IgD-negative memory B cell (primary cell): ENCODE data around the gene WSB2. TPM values are rescaled to one million over a fixed set of nuclear protein-coding genes. Genes with fewer than 3 reads are reported as not detected.

Experiments used
- H3K27ac Mint-ChIP-seq, 3 donors: one replicate each; pipeline ENCODE4 v1.8.0; 2020 to 2022; ENCODE audit warnings: mild to moderate bottlenecking in 3 of 3, mixed read lengths in 3 of 3, moderate library complexity in 1 of 3
- H3K27me3 Mint-ChIP-seq: one replicate; pipeline ENCODE4 v1.8.0; 2021; ENCODE audit warnings: mixed read lengths
- H3K36me3 Mint-ChIP-seq: one replicate; pipeline ENCODE4 v1.8.0; 2020; ENCODE audit warnings: mild to moderate bottlenecking, mixed read lengths
- H3K4me1 Mint-ChIP-seq, 3 donors: one replicate each; pipeline ENCODE4 v1.8.0; 2020 to 2022; ENCODE audit warnings: mixed read lengths in 3 of 3, mild to moderate bottlenecking in 1 of 3
- H3K4me3 Mint-ChIP-seq, 4 donors: one replicate each; pipeline ENCODE4 v1.8.0; 2020 to 2022; ENCODE audit warnings: mild to moderate bottlenecking in 4 of 4, mixed read lengths in 4 of 4, moderate library complexity in 3 of 4
- H3K9me3 Mint-ChIP-seq, 3 donors: one replicate each; pipeline ENCODE4 v1.8.0; 2020 to 2021; ENCODE audit warnings: mixed read lengths in 3 of 3, mild to moderate bottlenecking in 1 of 3
- polyA plus RNA-seq: library from polyadenylated mRNA; unstranded; fragments of 300-500 nt; fragmentation: Illumina TruSeq; gene quantifications from one replicate; pipeline ENCODE4 v1.2.3, GENCODE V29; 2021

Gene WSB2
- polyA plus RNA-seq, 1 donor from 2014 or later = 4.5 TPM

DNA sequence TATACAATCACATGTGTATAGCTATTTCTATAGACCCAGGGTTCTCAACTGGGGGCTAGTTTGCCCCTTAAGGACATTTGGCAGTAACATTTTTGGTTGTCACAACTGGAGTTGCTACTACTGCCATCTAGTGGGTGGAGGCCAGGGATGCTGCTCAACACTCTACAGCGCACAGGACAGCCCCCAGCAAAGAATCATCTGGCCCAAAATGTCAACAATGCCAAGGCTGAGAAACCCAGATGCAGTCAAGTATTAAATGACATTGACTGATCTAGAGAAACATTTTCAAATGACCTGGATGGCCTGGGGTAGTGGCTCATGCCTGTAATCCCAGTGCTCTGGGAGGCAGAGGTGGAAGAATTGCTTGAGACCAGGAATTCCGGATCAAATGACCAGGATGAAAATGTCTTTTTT, 5.8 kb downstream of the WSB2 start:
- H3K27me3 Mint-ChIP-seq = no peaks in the 10 kb centered on the region
- H3K4me1 Mint-ChIP-seq = peaks cover 17 to 19% (median 18%) of the 10 kb centered on the region in 3 donors
- peak overlapping the region in 2 of 3 donors; percentile 22 to 76 for H3K27ac Mint-ChIP-seq
- H3K4me3 Mint-ChIP-seq = peak overlapping the region in 3 of 4 donors; percentile 18 to 79 (median 19)
- peaks cover 7% of the 10 kb centered on the region for H3K36me3 Mint-ChIP-seq
- H3K9me3 Mint-ChIP-seq = no peaks in the 10 kb centered on the region

DNA sequence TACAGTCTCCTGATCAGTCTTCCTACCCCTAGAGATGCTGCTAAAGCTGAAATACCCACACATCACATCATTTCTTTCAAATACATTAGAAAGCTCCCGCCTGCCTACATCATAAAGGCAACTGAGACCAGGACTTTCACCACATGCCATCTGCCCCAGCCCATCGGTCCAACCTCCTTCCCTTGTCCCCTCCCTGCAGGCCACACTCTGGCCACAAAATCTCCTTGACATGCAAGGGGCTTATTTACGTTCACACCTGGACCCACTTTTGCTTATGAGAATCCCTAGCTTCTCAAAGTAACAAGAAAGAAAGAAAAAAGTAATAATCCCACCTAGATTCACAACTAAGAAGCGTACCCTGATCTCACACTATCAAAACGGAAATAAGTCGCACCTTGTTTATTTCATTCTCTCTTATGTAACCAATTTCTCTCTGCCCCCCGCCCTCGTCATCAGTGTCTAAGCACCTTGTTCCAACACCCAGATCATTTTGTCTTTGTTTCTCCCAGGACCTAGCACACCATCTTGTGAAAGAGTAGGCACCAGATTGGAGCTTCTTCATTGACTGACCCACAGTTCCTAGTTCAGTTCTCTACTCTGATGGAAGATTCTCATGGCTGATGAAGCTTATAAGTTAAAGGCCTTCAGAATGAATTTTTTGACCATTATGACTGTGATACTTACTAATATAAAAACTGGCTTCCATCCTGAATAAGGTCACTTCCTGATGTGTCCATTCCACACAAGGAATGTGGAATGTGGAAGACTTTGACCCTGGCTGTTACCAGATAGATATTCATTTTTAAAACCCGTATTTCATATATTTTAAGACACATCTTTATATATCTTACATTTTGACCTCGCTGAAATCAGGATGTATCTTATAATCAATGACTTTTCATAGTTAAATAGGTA, 7.7 kb downstream of the WSB2 start:
- Mint-ChIP-seq H3K4me3 (no peak overlapping the region), H3K4me1 (peaks cover 6 to 13% (median 9%) of the 10 kb centered on the region in 3 donors), H3K27me3 (no peaks in the 10 kb centered on the region), H3K9me3 (no peaks in the 10 kb centered on the region), H3K36me3 (peaks cover 14% of the 10 kb centered on the region), H3K27ac (peak overlapping the region in 2 of 3 donors; percentile 11 to 43)

DNA sequence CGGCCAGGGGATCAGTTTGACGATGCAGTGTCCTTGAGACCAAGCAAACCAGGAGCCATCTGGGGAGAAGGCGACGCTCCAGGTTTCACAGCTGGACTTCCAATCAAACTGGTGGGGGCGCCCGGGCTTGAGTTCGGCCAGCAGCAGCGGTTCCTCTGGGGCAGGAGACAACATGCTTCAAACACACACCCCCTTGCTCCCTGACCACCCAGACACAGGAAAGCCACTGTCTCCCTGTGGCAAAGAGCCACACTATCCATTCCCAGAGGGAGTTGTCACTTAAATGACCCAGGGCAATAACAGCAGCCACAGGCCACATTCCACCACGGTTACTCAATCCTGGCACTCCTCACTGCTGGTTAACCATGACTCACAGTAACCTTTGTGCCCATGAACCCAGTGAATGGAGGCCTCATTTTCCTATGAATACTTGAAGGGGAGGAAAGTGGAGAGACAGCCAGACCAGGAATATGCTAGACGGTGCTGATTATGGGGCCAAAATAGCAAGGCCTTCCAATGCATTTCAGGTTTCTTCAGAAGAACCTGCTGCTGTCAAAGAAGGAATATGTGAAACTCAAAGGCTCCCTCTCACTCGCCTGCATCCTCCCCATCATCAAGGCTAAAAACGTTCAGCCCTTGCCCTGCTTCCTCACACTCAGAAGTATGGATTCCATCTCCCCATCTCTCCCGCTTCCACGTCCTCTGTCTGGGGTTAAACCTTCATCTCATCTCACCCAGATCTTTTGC, 8.5 kb downstream of the WSB2 start:
- Mint-ChIP-seq H3K4me3 (no peak overlapping the region), H3K36me3 (peaks cover 14% of the 10 kb centered on the region), H3K27ac (no peak overlapping the region), H3K27me3 (no peaks in the 10 kb centered on the region), H3K9me3 (no peaks in the 10 kb centered on the region), H3K4me1 (peaks cover 6 to 13% (median 9%) of the 10 kb centered on the region in 3 donors)

DNA sequence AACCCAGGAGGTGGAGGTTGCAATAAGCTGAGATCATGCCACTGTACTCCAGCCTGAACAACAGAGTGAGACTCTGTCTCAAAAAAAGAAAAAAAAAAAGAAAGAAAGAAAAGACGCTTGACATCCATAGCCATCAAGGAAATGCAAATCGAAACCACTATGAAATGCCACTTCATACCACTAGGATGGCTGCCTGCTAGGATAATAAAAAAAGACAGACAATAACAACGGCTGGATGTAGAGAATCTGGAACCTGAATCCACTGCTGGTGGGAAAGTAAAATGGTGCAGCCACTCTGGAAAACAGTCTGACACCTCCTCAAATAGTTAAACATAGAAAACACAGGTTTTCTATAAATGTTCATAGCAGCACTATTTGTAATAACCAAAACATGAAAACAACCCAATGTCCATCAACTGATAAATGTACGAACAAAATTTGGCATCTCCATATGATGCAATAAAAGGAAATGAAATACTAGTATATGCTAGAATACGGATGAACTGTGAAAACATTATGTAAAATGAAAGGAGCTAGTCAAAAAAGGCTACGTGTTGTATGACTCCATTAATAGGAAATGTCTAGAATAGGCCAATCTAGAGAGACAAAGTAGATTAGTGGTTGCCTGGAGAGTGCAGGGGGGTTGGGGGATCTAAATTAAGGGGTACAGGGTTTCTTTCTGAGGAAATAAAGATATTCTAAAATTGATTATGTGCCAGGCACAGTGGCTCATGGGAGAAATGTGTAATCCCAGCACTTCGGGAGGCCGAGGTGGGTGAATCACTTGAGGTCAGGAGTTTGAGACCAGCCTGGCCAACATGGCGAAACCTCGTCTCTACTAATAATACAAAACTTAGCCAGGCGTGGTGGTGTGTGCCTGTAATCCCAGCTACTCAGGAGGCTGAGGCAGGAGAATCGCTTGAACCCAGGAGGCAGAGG, 9.7 kb downstream of the WSB2 start:
- H3K27me3 Mint-ChIP-seq = no peaks in the 10 kb centered on the region
- H3K4me1 Mint-ChIP-seq = peaks cover 5 to 12% (median 8%) of the 10 kb centered on the region in 3 donors
- peaks cover 14% of the 10 kb centered on the region for H3K36me3 Mint-ChIP-seq
- no peak overlapping the region for H3K27ac Mint-ChIP-seq
- no peak overlapping the region for H3K4me3 Mint-ChIP-seq
- no peaks in the 10 kb centered on the region for H3K9me3 Mint-ChIP-seq

DNA sequence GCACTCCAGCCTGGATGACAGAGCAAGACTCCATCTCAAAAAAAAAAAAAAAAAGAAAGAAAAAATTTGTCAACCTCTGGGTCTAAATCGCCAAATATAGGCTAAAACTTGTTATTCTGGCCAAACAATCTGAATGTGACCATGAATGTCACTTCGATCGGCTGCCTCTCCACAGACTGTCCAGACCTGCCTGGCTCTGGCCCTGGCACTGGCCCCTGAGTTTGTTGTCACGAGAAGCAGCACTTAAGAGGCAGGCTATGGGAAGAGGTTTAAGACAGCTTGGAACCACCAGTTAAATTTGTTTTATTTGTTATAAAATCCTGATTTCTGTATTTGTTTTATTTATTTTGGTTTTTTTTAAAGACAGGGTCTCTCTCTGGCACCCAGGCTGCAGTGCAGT, 14.5 kb downstream of the WSB2 start:
- Mint-ChIP-seq H3K4me3 (no peak overlapping the region), H3K4me1 (peaks cover 0 to 2% (median 1%) of the 10 kb centered on the region in 3 donors), H3K36me3 (peaks cover 10% of the 10 kb centered on the region), H3K27ac (no peak overlapping the region), H3K27me3 (no peaks in the 10 kb centered on the region), H3K9me3 (peaks cover 0 to under 1% (median 0%) of the 10 kb centered on the region in 3 donors)

DNA sequence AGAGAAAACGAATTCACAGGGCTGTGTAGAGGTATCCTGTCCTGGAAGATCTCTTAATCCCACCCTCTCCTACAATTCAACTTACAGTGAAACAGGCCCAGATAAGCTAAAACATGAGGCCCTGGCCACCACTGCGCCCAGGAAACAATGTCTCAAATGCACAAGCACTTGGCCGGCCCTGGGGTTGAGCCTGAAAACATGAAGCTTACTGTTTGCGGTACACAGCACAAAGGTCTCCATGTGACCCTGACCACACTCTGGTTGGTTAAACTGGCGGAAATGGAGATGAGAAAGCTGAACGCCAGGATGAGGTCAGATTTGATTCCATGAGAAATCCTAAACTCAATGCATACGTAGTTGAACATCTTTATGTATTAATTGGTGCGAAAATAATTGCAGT, 16.4 kb downstream of the WSB2 start:
- Mint-ChIP-seq H3K4me1 (peaks cover 0 to 1% (median 0%) of the 10 kb centered on the region in 3 donors), H3K9me3 (peaks cover 0 to 3% (median 0%) of the 10 kb centered on the region in 3 donors), H3K27me3 (no peaks in the 10 kb centered on the region), H3K36me3 (peaks cover 10% of the 10 kb centered on the region), H3K4me3 (no peak overlapping the region), H3K27ac (no peak overlapping the region)

DNA sequence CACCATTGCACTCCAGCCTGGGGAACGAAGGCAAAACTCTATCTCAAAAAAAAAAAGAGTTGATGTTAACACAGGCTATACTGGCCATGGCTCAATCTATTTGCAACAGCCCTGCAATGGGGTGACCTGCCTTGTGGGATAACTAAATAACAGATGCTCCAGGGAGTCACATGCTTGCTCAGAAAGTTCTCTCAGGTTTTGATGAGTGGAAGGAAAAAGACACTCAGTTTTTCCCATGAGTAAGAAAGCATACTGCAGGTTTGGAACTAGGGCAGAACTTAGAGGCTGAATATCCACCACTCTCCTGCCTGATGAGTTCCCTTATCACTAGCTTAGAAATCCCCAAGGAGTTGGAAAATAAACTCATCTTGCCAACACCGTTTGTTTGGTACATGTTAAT, 16.9 kb downstream of the WSB2 start:
- no peak overlapping the region for H3K27ac Mint-ChIP-seq

DNA sequence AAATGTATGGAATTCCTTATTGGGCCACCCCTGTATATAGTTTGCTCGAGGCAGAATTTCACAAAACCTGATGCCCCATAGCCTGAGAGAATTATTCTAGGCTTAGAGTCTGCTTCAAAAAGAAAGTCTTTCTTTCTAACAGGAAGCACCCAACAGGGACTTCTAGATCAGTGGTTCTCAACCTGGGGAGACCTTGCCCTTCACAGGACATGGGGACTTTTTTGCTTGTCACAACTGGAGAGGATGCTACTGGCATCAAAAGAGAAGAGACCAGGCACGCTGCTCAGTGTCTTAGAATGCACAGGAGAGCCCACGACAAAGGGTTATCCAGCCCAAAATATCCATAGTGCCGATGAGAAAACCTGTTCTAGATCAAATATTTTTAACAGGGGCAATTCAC, 18.9 kb downstream of the WSB2 start:
- H3K9me3 Mint-ChIP-seq = peaks cover 0 to 3% (median 0%) of the 10 kb centered on the region in 3 donors
- no peaks in the 10 kb centered on the region for H3K27me3 Mint-ChIP-seq
- peaks cover 4% of the 10 kb centered on the region for H3K36me3 Mint-ChIP-seq
- no peak overlapping the region for H3K4me3 Mint-ChIP-seq
- peaks cover 0 to 1% (median 0%) of the 10 kb centered on the region in 3 donors for H3K4me1 Mint-ChIP-seq
- no peak overlapping the region for H3K27ac Mint-ChIP-seq

More for the DNA sequence above, 16.9 kb downstream of the WSB2 start:
- peaks cover 0 to 3% (median 0%) of the 10 kb centered on the region in 3 donors for H3K9me3 Mint-ChIP-seq
- H3K4me1 Mint-ChIP-seq = peaks cover 0 to 1% (median 0%) of the 10 kb centered on the region in 3 donors
- no peaks in the 10 kb centered on the region for H3K27me3 Mint-ChIP-seq
- peaks cover 8% of the 10 kb centered on the region for H3K36me3 Mint-ChIP-seq
- H3K4me3 Mint-ChIP-seq = no peak overlapping the region

DNA sequence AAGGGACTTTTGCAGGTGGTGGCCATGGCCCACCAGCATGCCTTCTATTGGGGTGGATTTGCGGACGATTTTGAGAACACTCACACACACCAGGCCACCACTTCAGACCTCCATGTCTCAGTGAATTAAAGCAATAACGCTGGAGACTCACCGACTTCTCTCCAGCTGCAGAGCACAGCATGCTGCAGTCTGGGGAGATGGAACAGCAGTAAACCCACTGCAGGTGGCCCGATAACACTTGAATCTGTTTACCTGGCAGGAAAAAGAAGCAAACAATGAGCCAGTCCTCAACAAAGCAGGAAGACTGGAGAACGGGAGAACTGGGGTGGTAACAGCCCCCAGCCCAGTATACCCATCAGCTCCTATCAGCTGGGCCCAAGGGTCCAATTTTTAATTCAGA, 22.8 kb downstream of the WSB2 start:
- peaks cover 0 to 3% (median 0%) of the 10 kb centered on the region in 3 donors for H3K9me3 Mint-ChIP-seq
- no peaks in the 10 kb centered on the region for H3K27me3 Mint-ChIP-seq
- peaks cover 10% of the 10 kb centered on the region for H3K36me3 Mint-ChIP-seq
- H3K4me3 Mint-ChIP-seq = no peak overlapping the region
- H3K4me1 Mint-ChIP-seq = peaks cover 7 to 10% (median 8%) of the 10 kb centered on the region in 3 donors
- H3K27ac Mint-ChIP-seq = no peak overlapping the region

DNA sequence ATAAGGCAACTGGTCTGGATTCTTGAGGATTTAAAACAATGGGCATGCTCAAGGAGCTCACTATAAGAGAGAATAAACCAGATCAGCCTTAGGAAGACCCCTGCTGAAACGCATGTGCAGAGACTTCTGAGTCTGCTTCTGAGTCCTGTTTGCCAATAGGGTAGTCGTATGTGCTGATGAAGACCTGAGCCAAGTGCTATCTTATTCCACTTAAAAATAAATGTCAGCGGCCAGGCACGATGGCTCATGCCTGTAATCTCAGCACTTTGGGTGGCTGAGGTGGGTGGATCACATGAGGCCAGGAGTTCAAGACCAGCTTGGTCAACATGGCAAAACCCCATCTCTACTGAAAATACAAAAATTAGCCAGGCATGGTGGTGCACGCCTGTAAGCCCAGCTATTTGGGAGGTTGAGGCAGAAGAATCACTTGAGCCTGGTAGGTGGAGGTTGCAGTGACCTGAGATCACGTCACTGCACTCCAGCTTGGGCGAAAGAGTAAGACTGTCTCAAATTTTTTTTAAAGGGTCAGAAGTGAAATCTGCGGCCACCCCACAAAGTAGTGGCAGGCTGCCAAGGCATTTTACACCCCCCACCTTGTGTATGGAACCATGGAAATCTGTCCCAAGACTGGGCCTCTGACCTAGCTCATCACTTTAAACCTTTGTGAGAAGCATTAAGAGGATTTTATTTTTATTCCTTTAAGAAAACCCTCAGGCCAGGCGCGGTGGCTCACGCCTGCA, 24.1 kb downstream of the WSB2 start:
- H3K36me3 Mint-ChIP-seq = peaks cover 10% of the 10 kb centered on the region
- H3K9me3 Mint-ChIP-seq = peaks cover 0 to 3% (median 0%) of the 10 kb centered on the region in 3 donors
- no peak overlapping the region for H3K4me3 Mint-ChIP-seq
- peaks cover 7 to 10% (median 8%) of the 10 kb centered on the region in 3 donors for H3K4me1 Mint-ChIP-seq
- peak overlapping the region in 1 of 3 donors; percentile 80 for H3K27ac Mint-ChIP-seq
- H3K27me3 Mint-ChIP-seq = no peaks in the 10 kb centered on the region

DNA sequence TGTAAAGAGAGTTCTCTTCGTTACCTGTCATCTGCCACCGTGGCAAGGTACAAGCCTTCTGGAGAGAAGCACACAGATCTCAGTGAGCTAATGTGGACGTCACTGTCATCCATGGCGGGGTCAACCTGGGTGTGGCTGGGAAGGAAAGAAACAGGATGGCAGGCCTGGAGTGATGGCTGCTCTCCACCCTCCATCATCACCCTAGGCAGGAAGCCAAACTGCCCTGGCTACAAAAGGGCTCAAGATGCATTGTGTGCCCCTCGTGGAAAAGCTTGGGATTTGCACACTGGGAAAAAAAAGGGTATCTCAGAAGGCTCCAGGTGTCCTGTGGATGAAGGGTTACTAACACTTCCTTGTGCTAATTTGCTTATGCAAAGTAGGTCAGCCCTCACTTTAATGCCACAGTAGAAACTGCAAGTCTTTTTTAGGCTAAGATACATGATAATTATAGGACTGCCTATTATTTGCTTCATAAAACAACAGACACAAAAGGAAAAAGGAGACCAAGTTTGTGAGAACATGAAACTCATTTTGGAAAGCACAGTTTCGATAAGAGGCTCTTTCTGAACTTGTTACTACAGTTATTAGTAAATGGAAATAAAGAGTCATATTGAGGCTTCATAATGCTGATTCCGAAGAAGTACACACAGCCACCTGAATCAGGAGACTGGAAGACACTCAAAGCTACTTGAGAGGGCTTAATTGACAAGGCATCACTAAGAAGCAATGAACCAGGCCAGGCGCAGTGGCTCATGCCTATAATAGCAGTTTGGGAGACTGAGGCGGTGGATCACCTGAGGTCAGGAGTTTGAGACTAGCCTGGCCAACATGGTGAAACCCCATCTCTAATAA, 25.6 kb downstream of the WSB2 start:
- H3K27me3 Mint-ChIP-seq = no peaks in the 10 kb centered on the region
- H3K4me1 Mint-ChIP-seq = peaks cover 7 to 10% (median 8%) of the 10 kb centered on the region in 3 donors
- no peaks in the 10 kb centered on the region for H3K9me3 Mint-ChIP-seq
- H3K4me3 Mint-ChIP-seq = peak overlapping the region in 1 of 4 donors; percentile 15
- H3K36me3 Mint-ChIP-seq = peaks cover 6% of the 10 kb centered on the region
- H3K27ac Mint-ChIP-seq = peak overlapping the region in 2 of 3 donors; percentile 3 to 88

DNA sequence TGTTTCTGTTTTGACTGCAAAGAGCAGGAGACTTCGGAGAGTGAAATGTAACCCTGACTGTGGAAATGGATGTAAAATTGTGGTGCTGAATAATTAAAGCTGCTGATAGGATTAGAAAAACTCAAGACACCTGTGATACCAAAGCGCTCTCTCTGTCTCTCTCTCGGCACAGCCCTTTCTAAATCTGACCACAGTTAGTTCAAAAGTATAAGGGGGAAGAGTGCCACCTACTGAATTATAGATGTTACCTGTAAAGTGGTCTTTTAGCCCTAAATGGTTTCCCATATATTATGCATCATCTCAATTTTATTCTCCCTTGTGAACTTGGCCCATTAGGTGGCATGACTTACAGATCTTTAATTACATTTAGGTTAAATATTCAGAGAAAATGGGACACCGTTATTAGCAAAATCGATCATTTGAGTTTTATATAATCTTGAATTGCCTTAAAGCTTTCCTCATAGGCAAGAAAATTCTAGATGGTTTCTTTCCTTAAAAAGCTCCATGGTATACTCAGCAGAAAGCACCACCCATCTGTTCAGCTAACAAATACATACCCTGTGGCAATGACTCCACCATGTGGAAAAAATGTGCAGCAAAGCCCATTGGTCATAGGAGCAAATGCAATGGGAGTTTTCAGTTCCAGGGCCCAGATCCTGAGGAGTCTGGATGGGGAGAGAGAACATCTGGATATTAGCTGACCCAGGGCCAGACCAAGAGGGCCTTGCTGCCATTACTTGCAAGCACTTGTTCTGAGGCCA, 26.4 kb downstream of the WSB2 start:
- Mint-ChIP-seq H3K27me3 (no peaks in the 10 kb centered on the region), H3K9me3 (no peaks in the 10 kb centered on the region), H3K4me3 (no peak overlapping the region), H3K27ac (peak overlapping the region in 2 of 3 donors; percentile 3 to 82), H3K4me1 (peaks cover 7 to 10% (median 8%) of the 10 kb centered on the region in 3 donors), H3K36me3 (peaks cover 6% of the 10 kb centered on the region)
